Measurements from ENCODE around the gene PCSK5.

The PCSK5 gene

GRCh38 chr9:76257311-76257710 is 366.8 kb downstream of the PCSK5 start:
- H3K27ac Mint-ChIP-seq: no peak overlapping the region
- no peaks in the 10 kb centered on the region for H3K4me1 Mint-ChIP-seq (ENCODE audit: low read depth)
- H3K4me3 Mint-ChIP-seq: no peak overlapping the region
- H3K36me3 Mint-ChIP-seq (ENCODE audit: low read depth): no peaks in the 10 kb centered on the region
- no peaks in the 10 kb centered on the region for H3K9me3 Mint-ChIP-seq
- peaks cover 3% of the 10 kb centered on the region for H3K27me3 Mint-ChIP-seq

GRCh38 chr9:76266649-76267283 is 376.3 kb downstream of the PCSK5 start:
- Mint-ChIP-seq H3K27me3 (no peaks in the 10 kb centered on the region), H3K27ac (no peak overlapping the region), H3K4me1 (ENCODE audit: low read depth) (no peaks in the 10 kb centered on the region), H3K4me3 (no peak overlapping the region), H3K36me3 (ENCODE audit: low read depth) (no peaks in the 10 kb centered on the region), H3K9me3 (peaks cover 5% of the 10 kb centered on the region)

- H3K36me3 Mint-ChIP-seq (ENCODE audit: low read depth): no peaks in the 10 kb centered on the region
- no peaks in the 10 kb centered on the region for H3K4me1 Mint-ChIP-seq (ENCODE audit: low read depth)
- no peak overlapping the region for H3K4me3 Mint-ChIP-seq
- no peaks in the 10 kb centered on the region for H3K27me3 Mint-ChIP-seq
- no peak overlapping the region for H3K27ac Mint-ChIP-seq
- peaks cover 5% of the 10 kb centered on the region for H3K9me3 Mint-ChIP-seq
Measured at GRCh38 chr9:76267284-76267652, 376.8 kb downstream of the PCSK5 start.

GRCh38 chr9:76269789-76270188 is 379.3 kb downstream of the PCSK5 start:
- no peaks in the 10 kb centered on the region for H3K9me3 Mint-ChIP-seq
- no peaks in the 10 kb centered on the region for H3K36me3 Mint-ChIP-seq (ENCODE audit: low read depth)
- H3K4me1 Mint-ChIP-seq (ENCODE audit: low read depth): no peaks in the 10 kb centered on the region
- no peak overlapping the region for H3K4me3 Mint-ChIP-seq
- no peaks in the 10 kb centered on the region for H3K27me3 Mint-ChIP-seq
- H3K27ac Mint-ChIP-seq: no peak overlapping the region

GRCh38 chr9:76271755-76272154 is 381.3 kb downstream of the PCSK5 start:
- Mint-ChIP-seq H3K9me3 (no peaks in the 10 kb centered on the region), H3K27me3 (no peaks in the 10 kb centered on the region), H3K4me3 (no peak overlapping the region), H3K36me3 (ENCODE audit: low read depth) (no peaks in the 10 kb centered on the region), H3K27ac (no peak overlapping the region), H3K4me1 (ENCODE audit: low read depth) (no peaks in the 10 kb centered on the region)

GRCh38 chr9:76289042-76289441 is 398.6 kb downstream of the PCSK5 start:
- Mint-ChIP-seq H3K4me3 (no peak overlapping the region), H3K27me3 (no peaks in the 10 kb centered on the region), H3K36me3 (ENCODE audit: low read depth) (no peaks in the 10 kb centered on the region), H3K4me1 (ENCODE audit: low read depth) (no peaks in the 10 kb centered on the region), H3K27ac (no peak overlapping the region), H3K9me3 (no peaks in the 10 kb centered on the region)

GRCh38 chr9:76289703-76290102 is 399.2 kb downstream of the PCSK5 start:
- H3K4me1 Mint-ChIP-seq (ENCODE audit: low read depth): no peaks in the 10 kb centered on the region
- H3K9me3 Mint-ChIP-seq: no peaks in the 10 kb centered on the region
- no peak overlapping the region for H3K4me3 Mint-ChIP-seq
- H3K36me3 Mint-ChIP-seq (ENCODE audit: low read depth): no peaks in the 10 kb centered on the region
- H3K27ac Mint-ChIP-seq: no peak overlapping the region
- H3K27me3 Mint-ChIP-seq: no peaks in the 10 kb centered on the region

- no peaks in the 10 kb centered on the region for H3K4me1 Mint-ChIP-seq (ENCODE audit: low read depth)
- H3K4me3 Mint-ChIP-seq: no peak overlapping the region
- no peaks in the 10 kb centered on the region for H3K9me3 Mint-ChIP-seq
- no peaks in the 10 kb centered on the region for H3K36me3 Mint-ChIP-seq (ENCODE audit: low read depth)
- no peaks in the 10 kb centered on the region for H3K27me3 Mint-ChIP-seq
- H3K27ac Mint-ChIP-seq: no peak overlapping the region
Measured at GRCh38 chr9:76290555-76290954, 400.1 kb downstream of the PCSK5 start.

GRCh38 chr9:76292246-76292645 is 401.8 kb downstream of the PCSK5 start:
- Mint-ChIP-seq H3K27ac (no peak overlapping the region), H3K36me3 (ENCODE audit: low read depth) (no peaks in the 10 kb centered on the region), H3K9me3 (no peaks in the 10 kb centered on the region), H3K4me1 (ENCODE audit: low read depth) (no peaks in the 10 kb centered on the region), H3K27me3 (no peaks in the 10 kb centered on the region), H3K4me3 (no peak overlapping the region)

GRCh38 chr9:76292658-76293057 is 402.2 kb downstream of the PCSK5 start:
- no peak overlapping the region for H3K4me3 Mint-ChIP-seq
- no peaks in the 10 kb centered on the region for H3K27me3 Mint-ChIP-seq
- H3K36me3 Mint-ChIP-seq (ENCODE audit: low read depth): no peaks in the 10 kb centered on the region
- H3K4me1 Mint-ChIP-seq (ENCODE audit: low read depth): no peaks in the 10 kb centered on the region
- no peak overlapping the region for H3K27ac Mint-ChIP-seq
- no peaks in the 10 kb centered on the region for H3K9me3 Mint-ChIP-seq

GRCh38 chr9:76294301-76294700 is 403.8 kb downstream of the PCSK5 start:
- Mint-ChIP-seq H3K4me3 (no peak overlapping the region), H3K36me3 (ENCODE audit: low read depth) (no peaks in the 10 kb centered on the region), H3K27ac (no peak overlapping the region), H3K27me3 (peaks cover 4% of the 10 kb centered on the region), H3K9me3 (no peaks in the 10 kb centered on the region), H3K4me1 (ENCODE audit: low read depth) (no peaks in the 10 kb centered on the region)

- no peak overlapping the region for H3K4me3 Mint-ChIP-seq
- H3K27ac Mint-ChIP-seq: no peak overlapping the region
- H3K27me3 Mint-ChIP-seq: peaks cover 4% of the 10 kb centered on the region
- no peaks in the 10 kb centered on the region for H3K4me1 Mint-ChIP-seq (ENCODE audit: low read depth)
- no peaks in the 10 kb centered on the region for H3K9me3 Mint-ChIP-seq
- no peaks in the 10 kb centered on the region for H3K36me3 Mint-ChIP-seq (ENCODE audit: low read depth)
Measured at GRCh38 chr9:76296561-76297310, 406.3 kb downstream of the PCSK5 start.

GRCh38 chr9:76297721-76298239 is 407.3 kb downstream of the PCSK5 start:
- Mint-ChIP-seq H3K9me3 (no peaks in the 10 kb centered on the region), H3K27me3 (peaks cover 4% of the 10 kb centered on the region), H3K4me1 (ENCODE audit: low read depth) (no peaks in the 10 kb centered on the region), H3K4me3 (no peak overlapping the region), H3K27ac (no peak overlapping the region), H3K36me3 (ENCODE audit: low read depth) (no peaks in the 10 kb centered on the region)

GRCh38 chr9:76298521-76299144 is 408.2 kb downstream of the PCSK5 start:
- no peaks in the 10 kb centered on the region for H3K36me3 Mint-ChIP-seq (ENCODE audit: low read depth)
- no peak overlapping the region for H3K4me3 Mint-ChIP-seq
- H3K27ac Mint-ChIP-seq: no peak overlapping the region
- peaks cover 4% of the 10 kb centered on the region for H3K27me3 Mint-ChIP-seq
- no peaks in the 10 kb centered on the region for H3K4me1 Mint-ChIP-seq (ENCODE audit: low read depth)
- no peaks in the 10 kb centered on the region for H3K9me3 Mint-ChIP-seq

GRCh38 chr9:76302543-76302942 is 412.1 kb downstream of the PCSK5 start:
- Mint-ChIP-seq H3K27me3 (peaks cover 10% of the 10 kb centered on the region), H3K4me3 (no peak overlapping the region), H3K4me1 (ENCODE audit: low read depth) (no peaks in the 10 kb centered on the region), H3K36me3 (ENCODE audit: low read depth) (no peaks in the 10 kb centered on the region), H3K27ac (no peak overlapping the region), H3K9me3 (no peaks in the 10 kb centered on the region)

All from stimulated activated naive CD8-positive, alpha-beta T cell treated with anti-CD3 and anti-CD28 coated beads, Interleukin-15, Interleukin-2, amounts not matched to agents 100 ng/mL and 50 ng/mL, for 24 hours (primary cell).